Endothelial cell of umbilical vein (primary cell): ENCODE measurements around the gene OPCML. TPM values are rescaled to one million over a fixed set of nuclear protein-coding genes. Genes with fewer than 3 reads are reported as not detected.

Source experiments
- BruUV-seq: library from RNA; stranded (reverse); fragments of 400-500 nt; replicated peaks from 2 replicates; lab custom pipeline; 2021; lab: Mats Ljungman, UMichigan
- CTCF ChIA-PET: fragments of 300-600, 350-600 bp; sonication (Branson Sonifier 250); formaldehyde crosslinking; loops from one replicate; lab custom pipeline; 2021; ENCODE audit warnings: antibody characterized with exemption, inconsistent platforms; lab: Charles Lee
- POLR2A ChIA-PET: fragments of 300-600, 350-600 bp; sonication (Branson Sonifier 250); formaldehyde crosslinking; loops from one replicate; lab custom pipeline; 2021; ENCODE audit warnings: antibody characterized with exemption, inconsistent platforms; lab: Charles Lee
- DNase-seq: peaks from one replicate; pipeline ENCODE4 v3.0.0-alpha.2; 2011; ENCODE audit warnings: low read depth, low spot score
- FAIRE-seq: peaks from 2 replicates; lab custom pipeline; 2011; peaks lifted over from hg19 to GRCh38; lab: Jason Lieb, UNC
- H2AFZ ChIP-seq: 2 replicates; pipeline ENCODE4 v1.6.0; 2012; ENCODE audit warnings: low read depth, low read length, control low read depth, inconsistent platforms
- H3K27ac ChIP-seq: 2 replicates; pipeline ENCODE4 v1.5.1; 2011; ENCODE audit warnings: low read depth, mild to moderate bottlenecking, control low read depth, low read length, moderate library complexity; ENCODE audit not compliant: insufficient read depth
- H3K27me3 ChIP-seq, 2 experiments: 2 replicates each; pipeline versions ENCODE4 v1.6.0 to v1.6.1; 2011; ENCODE audit warnings: low read length in 2 of 2, mixed read lengths in 1 of 2; ENCODE audit not compliant: control insufficient read depth in 2 of 2, insufficient read depth in 2 of 2
- H3K36me3 ChIP-seq, 2 experiments: 2 replicates in 1 of 2; 3 replicates in 1 of 2; pipeline ENCODE4 v1.5.1; 2011; ENCODE audit warnings: low read length in 2 of 2, mild to moderate bottlenecking in 1 of 2, moderate library complexity in 1 of 2; ENCODE audit not compliant: control insufficient read depth in 2 of 2, insufficient read depth in 2 of 2; ENCODE audit errors: extremely low read depth in 1 of 2
- H3K4me1 ChIP-seq: 3 replicates; pipeline ENCODE4 v1.5.1; 2011; ENCODE audit warnings: mild to moderate bottlenecking, low read length; ENCODE audit not compliant: control insufficient read depth, insufficient read depth; ENCODE audit errors: extremely low read depth
- H3K4me2 ChIP-seq: 2 replicates; pipeline ENCODE4 v1.6.1; 2011; ENCODE audit warnings: low read length, control low read depth, mixed read lengths; ENCODE audit not compliant: insufficient read depth
- H3K4me3 ChIP-seq, 3 experiments: fragments of 200-600 bp in 1 of 3; sonication (generic), shearing (Covaris generic) in 1 of 3; replicated peaks in 1 of 3; 2 replicates each; pipeline ENCODE4 v1.5.1; 2011 to 2016; ENCODE audit warnings: control low read depth in 3 of 3, low read length in 3 of 3, mild to moderate bottlenecking in 2 of 3, inconsistent platforms in 1 of 3, low read depth in 1 of 3, moderate library complexity in 1 of 3; ENCODE audit not compliant: insufficient read depth in 1 of 3
- H3K79me2 ChIP-seq: 2 replicates; pipeline ENCODE4 v1.6.0; 2012; ENCODE audit warnings: low read length, inconsistent platforms; ENCODE audit not compliant: control insufficient read depth, insufficient read depth
- H3K9ac ChIP-seq: replicated peaks from 2 replicates; pipeline ENCODE3; 2011; ENCODE audit warnings: low read length, control low read depth; ENCODE audit not compliant: insufficient read depth; ENCODE audit errors: extremely low read depth
- H3K9me1 ChIP-seq: replicated peaks from 3 replicates; pipeline ENCODE4 v1.6.0; 2011; ENCODE audit warnings: mild to moderate bottlenecking, low read length; ENCODE audit not compliant: control insufficient read depth, insufficient read depth; ENCODE audit errors: extremely low read depth
- H3K9me3 ChIP-seq: replicated peaks from 2 replicates; pipeline ENCODE4 v1.5.1; 2012; ENCODE audit warnings: low read length, inconsistent platforms; ENCODE audit not compliant: control insufficient read depth, insufficient read depth
- H4K20me1 ChIP-seq: replicated peaks from 2 replicates; pipeline ENCODE3; 2011; ENCODE audit warnings: mild to moderate bottlenecking, low read length; ENCODE audit not compliant: control insufficient read depth, insufficient read depth; ENCODE audit errors: extremely low read depth
- EZH2 ChIP-seq: IDR thresholded peaks from 2 replicates; pipeline ENCODE4 v1.6.1; 2012; ENCODE audit warnings: borderline replicate concordance, low read depth, mild to moderate bottlenecking, moderate library complexity, low read length, inconsistent platforms; ENCODE audit not compliant: severe bottlenecking
- FOS ChIP-seq: IDR thresholded peaks from 2 replicates; pipeline ENCODE4 v1.6.1; 2011; ENCODE audit warnings: mild to moderate bottlenecking, low read length, moderate library complexity, borderline replicate concordance; ENCODE audit not compliant: insufficient read depth
- JUN ChIP-seq: IDR thresholded peaks from 2 replicates; pipeline ENCODE4 v1.6.1; 2011; ENCODE audit warnings: borderline replicate concordance, low read depth; ENCODE audit not compliant: insufficient read length, insufficient read depth
- MYC ChIP-seq: IDR thresholded peaks from one replicate; pipeline ENCODE4 v1.6.1; 2011; ENCODE audit warnings: mild to moderate bottlenecking, low read depth, low read length
- POLR2A ChIP-seq: IDR thresholded peaks from 2 replicates; pipeline ENCODE4 v1.6.1; 2012; ENCODE audit warnings: low read depth, mild to moderate bottlenecking, control low read depth, low read length
- POLR2AphosphoS5 ChIP-seq: IDR thresholded peaks from 2 replicates; pipeline ENCODE4 v1.6.1; 2012; ENCODE audit warnings: low read depth, mild to moderate bottlenecking, control low read depth, low read length, moderate library complexity; ENCODE audit not compliant: insufficient read depth
- dilution Hi-C: fragments of 300-500 bp; cut with MboI; formaldehyde crosslinking; loops from one replicate; pipeline ENCODE4 v1.15.0; 2019; ENCODE audit warnings: low sequenced_read_pairs; ENCODE audit not compliant: extremely low pct_ligation_motif_present
- intact Hi-C: fragments of 100-400 bp; cut with micrococcal nuclease; formaldehyde crosslinking; loops from one replicate; pipeline ENCODE4 v1.10.0; 2022
- polyA plus RNA-seq, 4 experiments: library from polyadenylated mRNA; depleted of rRNA in 3 of 4; stranded (reverse) in 3 of 4; unstranded in 1 of 4; fragments of >200 nt; gene quantifications; 2 replicates each; pipeline versions ENCODE4 v1.2.1 to v1.2.3, GENCODE V29; 2011 to 2012; ENCODE audit warnings: missing spikeins in 1 of 4
- total RNA-seq: library from RNA; stranded (reverse); gene quantifications from 2 replicates; pipeline ENCODE4 v1.2.3, GENCODE V29; 2021
- TF ChIP-seq, protein P1 (sequence below): IDR thresholded peaks from 2 replicates; pipeline ENCODE4 v1.6.1; 2011; ENCODE audit not compliant: insufficient read depth, insufficient read length
- TF ChIP-seq, protein P2 (sequence below), 2 donors: IDR thresholded peaks; 1 replicate in 1 of 2; 2 replicates in 1 of 2; pipeline ENCODE4 v1.5.1; 2011; ENCODE audit warnings: low read length in 2 of 2, mild to moderate bottlenecking in 2 of 2, moderate library complexity in 2 of 2, control low read depth in 1 of 2, inconsistent platforms in 1 of 2, low read depth in 1 of 2; ENCODE audit not compliant: insufficient read depth in 1 of 2; ENCODE audit errors: extremely low read depth in 1 of 2

Gene OPCML
- total and polyA plus RNA-seq, 2 donors (not counting 3 experiments of a cell fraction or from before 2014, with no cell fraction given): not detected

- dilution Hi-C loops: no loop called here
- H3K9me1 ChIP-seq: no peaks in the 10 kb centered on the region
- BruUV-seq: no TSS peak
Observed at GRCh38 chr11:132895340-132895739, 637.0 kb downstream of the OPCML start.

More at GRCh38 chr11:132895340-132895739, 637.0 kb downstream of the OPCML start:
- no peak overlapping the region for H2AFZ ChIP-seq
- FAIRE-seq (no peak), DNase-seq (no peak)
- no peaks in the 10 kb centered on the region for H3K36me3 ChIP-seq
- H3K9me3 ChIP-seq: peaks cover 4% of the 10 kb centered on the region
- H3K4me1 ChIP-seq: no peaks in the 10 kb centered on the region
- ChIA-PET POLR2A (no interaction called here), CTCF (interaction anchor here (1.4 kb wide), 1 partner anchor 10 kb away, joined by 3 read pairs; no protein-coding TSS in a partner anchor)
- H3K9ac ChIP-seq: no peak overlapping the region
- H4K20me1 ChIP-seq: no peaks in the 10 kb centered on the region
- intact Hi-C loops: no loop called here
- no peaks in the 10 kb centered on the region for H3K27me3 ChIP-seq
- H3K79me2 ChIP-seq: no peaks in the 10 kb centered on the region
- TF ChIP-seq MYC: no peak
- TF ChIP-seq POLR2A: no peak
- no peak for TF ChIP-seq POLR2AphosphoS5
- TF ChIP-seq, protein P1, sequence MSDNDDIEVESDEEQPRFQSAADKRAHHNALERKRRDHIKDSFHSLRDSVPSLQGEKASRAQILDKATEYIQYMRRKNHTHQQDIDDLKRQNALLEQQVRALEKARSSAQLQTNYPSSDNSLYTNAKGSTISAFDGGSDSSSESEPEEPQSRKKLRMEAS: no peak
- no peak for TF ChIP-seq FOS
- TF ChIP-seq EZH2: no peak
- TF ChIP-seq JUN: no peak
- TF ChIP-seq, protein P2, sequence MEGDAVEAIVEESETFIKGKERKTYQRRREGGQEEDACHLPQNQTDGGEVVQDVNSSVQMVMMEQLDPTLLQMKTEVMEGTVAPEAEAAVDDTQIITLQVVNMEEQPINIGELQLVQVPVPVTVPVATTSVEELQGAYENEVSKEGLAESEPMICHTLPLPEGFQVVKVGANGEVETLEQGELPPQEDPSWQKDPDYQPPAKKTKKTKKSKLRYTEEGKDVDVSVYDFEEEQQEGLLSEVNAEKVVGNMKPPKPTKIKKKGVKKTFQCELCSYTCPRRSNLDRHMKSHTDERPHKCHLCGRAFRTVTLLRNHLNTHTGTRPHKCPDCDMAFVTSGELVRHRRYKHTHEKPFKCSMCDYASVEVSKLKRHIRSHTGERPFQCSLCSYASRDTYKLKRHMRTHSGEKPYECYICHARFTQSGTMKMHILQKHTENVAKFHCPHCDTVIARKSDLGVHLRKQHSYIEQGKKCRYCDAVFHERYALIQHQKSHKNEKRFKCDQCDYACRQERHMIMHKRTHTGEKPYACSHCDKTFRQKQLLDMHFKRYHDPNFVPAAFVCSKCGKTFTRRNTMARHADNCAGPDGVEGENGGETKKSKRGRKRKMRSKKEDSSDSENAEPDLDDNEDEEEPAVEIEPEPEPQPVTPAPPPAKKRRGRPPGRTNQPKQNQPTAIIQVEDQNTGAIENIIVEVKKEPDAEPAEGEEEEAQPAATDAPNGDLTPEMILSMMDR (IDR thresholded peaks at IDR 0.05; ENCODE audit: extremely low read depth in 1 of 2, insufficient read depth in 1 of 2, low read depth in 1 of 2, low read length in 2 of 2): no peak
- H3K4me2 ChIP-seq: no peak overlapping the region
- H3K4me3 ChIP-seq: no peak overlapping the region
- no peak overlapping the region for H3K27ac ChIP-seq
